Upper lobe of left lung (tissue), 6 donors: Measurements from ENCODE around the gene NSUN2. TPM values are rescaled to one million over a fixed set of nuclear protein-coding genes. Genes with fewer than 3 reads are reported as not detected.

Experiments used
- ATAC-seq, 2 donors: fragments of 200-7000 bp; cut with Tn5 transposase; one replicate each; pipeline ENCODE4 v1.9.1; 2022; ENCODE audit warnings: mild to moderate bottlenecking in 2 of 2, moderate library complexity in 2 of 2; ENCODE audit not compliant: low FRiP score in 2 of 2
- DNase-seq, 2 donors: peaks; one replicate each; pipeline ENCODE4 v3.0.0-alpha.2; 2019 to 2020
- H3K27ac ChIP-seq, 4 donors: fragments of 200-600 bp; sonication (generic); one replicate each; pipeline ENCODE4 v1.5.1; 2016 to 2019
- H3K27me3 ChIP-seq, 4 donors: fragments of 200-600 bp; sonication (generic); one replicate each; pipeline ENCODE4 v1.5.1; 2017 to 2019
- H3K36me3 ChIP-seq, 4 donors: fragments of 200-600 bp; sonication (generic); one replicate each; pipeline ENCODE4 v1.5.1; 2016 to 2019
- H3K4me1 ChIP-seq, 4 donors: fragments of 200-600 bp; sonication (generic); one replicate each; pipeline ENCODE4 v1.5.1; 2018 to 2019
- H3K4me3 ChIP-seq, 4 donors: fragments of 200-600 bp; sonication (generic); one replicate each; pipeline ENCODE4 v1.5.1; 2017 to 2019; ENCODE audit warnings: mild to moderate bottlenecking in 2 of 4, moderate library complexity in 1 of 4
- H3K9me3 ChIP-seq, 4 donors: fragments of 200-600 bp; sonication (generic); one replicate each; pipeline ENCODE4 v1.5.1; 2018 to 2019
- CTCF ChIP-seq, 6 experiments: fragments of 450-650 bp in 4 of 6; fragments of 200-600 bp in 2 of 6; sonication (generic) in 2 of 6; IDR thresholded peaks; one replicate each; pipeline ENCODE4 v1.5.1; 2016 to 2019; ENCODE audit warnings: antibody characterized with exemption in 6 of 6
- EP300 ChIP-seq, 4 donors: sonication (generic); formaldehyde crosslinking; IDR thresholded peaks; one replicate each; pipeline ENCODE4 v1.5.1; 2017; ENCODE audit warnings: antibody characterized with exemption in 4 of 4, control low read depth in 2 of 4
- POLR2A ChIP-seq, 4 donors: fragments of 450-650 bp; IDR thresholded peaks; one replicate each; pipeline ENCODE4 v1.5.1; 2016 to 2017; ENCODE audit warnings: antibody characterized with exemption in 4 of 4, mild to moderate bottlenecking in 2 of 4
- POLR2AphosphoS5 ChIP-seq, 2 donors: sonication (generic); formaldehyde crosslinking; IDR thresholded peaks; one replicate each; pipeline ENCODE4 v1.5.1; 2017; ENCODE audit warnings: antibody characterized with exemption in 2 of 2
- whole genome bisulfite sequencing, 2 donors: methylation state at CpG; one replicate each; pipeline ENCODE4 v1.1.5; 2017 to 2018; 5-methylcytosine and 5-hydroxymethylcytosine counted together
- total RNA-seq, 6 donors: library from RNA; depleted of rRNA in 4 of 6; stranded (reverse); fragments of >200 nt in 4 of 6; gene quantifications; one replicate each; pipeline versions ENCODE4 v1.1.0 to v1.2.1, GENCODE V29; 2016 to 2021
- donor health status: DM: no; HTN: no; CAD: no; lungs with moderate emphysema.
- donor health status: DM: no; HTN: yes; CAD: no; lungs with severe emphysema.

Gene NSUN2
- total RNA-seq, 6 donors from 2014 or later: 41.9 to 92.2 (median 52.2) TPM

DNA sequence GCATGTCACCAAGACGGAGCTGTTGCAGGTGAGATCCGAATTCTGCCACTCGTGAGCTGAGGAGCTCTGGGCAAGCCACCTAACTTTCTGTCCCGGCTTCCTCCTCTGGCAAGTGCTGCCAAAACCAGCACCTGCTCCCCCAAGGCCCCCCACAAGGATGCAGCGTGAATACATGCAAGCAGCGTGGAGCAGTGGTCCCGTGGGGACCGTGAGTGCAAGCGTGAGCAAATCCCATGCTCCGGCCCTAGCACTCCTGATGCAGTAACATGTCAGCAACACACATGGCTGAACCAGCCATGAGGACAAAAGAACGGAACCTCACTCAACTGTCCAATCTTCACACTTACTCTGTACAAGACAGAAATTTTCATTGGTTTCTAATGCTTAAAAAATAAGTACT lies 31.0 kb downstream of the NSUN2 start:
- no peaks in the 10 kb centered on the region for H3K4me1 ChIP-seq
- no peaks in the 10 kb centered on the region for H3K9me3 ChIP-seq
- DNase-seq (no peak), ATAC-seq (no peak)
- 92 to 97% methylated on average over 9 to 11 of the region's 11 CpGs for WGBS, 2 donors
- no peak overlapping the region for H3K27ac ChIP-seq
- H3K36me3 ChIP-seq: peaks cover 15 to 100% (median 78%) of the 10 kb centered on the region in 4 donors
- TF ChIP-seq EP300 (IDR thresholded peaks at IDR 0.05) (no peak), CTCF (IDR thresholded peaks at IDR 0.05) (no peak), POLR2AphosphoS5 (IDR thresholded peaks at IDR 0.05) (no peak), POLR2A (IDR thresholded peaks at IDR 0.05) (no peak)
- no peak overlapping the region for H3K4me3 ChIP-seq
- H3K27me3 ChIP-seq: no peaks in the 10 kb centered on the region

DNA sequence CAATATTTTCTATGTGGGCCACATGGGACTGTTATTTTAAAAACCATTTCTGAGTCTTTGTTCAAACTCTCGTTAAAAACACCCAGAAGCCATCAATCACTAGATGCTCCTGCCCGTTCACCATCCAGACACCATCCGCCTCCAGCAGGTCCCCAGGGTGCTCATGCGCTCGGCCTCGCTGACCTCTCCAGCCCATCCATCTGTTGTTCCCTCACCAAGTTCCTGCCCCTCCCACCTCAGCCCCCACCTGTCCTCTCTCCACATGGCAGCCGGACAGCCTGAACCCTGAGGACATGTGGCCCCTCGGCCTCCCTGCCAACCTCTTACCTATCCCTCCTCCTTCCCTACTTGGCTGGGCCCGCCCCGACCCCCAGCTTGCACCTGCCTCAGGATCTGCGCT lies 31.6 kb downstream of the NSUN2 start:
- WGBS, 2 donors: 89 to 94% methylated on average over 11 of the region's 11 CpGs
- ATAC-seq (no peak), DNase-seq (no peak)
- H3K36me3 ChIP-seq: peaks cover 15 to 99% (median 76%) of the 10 kb centered on the region in 4 donors
- no peaks in the 10 kb centered on the region for H3K9me3 ChIP-seq
- no peak overlapping the region for H3K27ac ChIP-seq
- H3K4me3 ChIP-seq: no peak overlapping the region
- no peaks in the 10 kb centered on the region for H3K27me3 ChIP-seq
- TF ChIP-seq POLR2AphosphoS5 (IDR thresholded peaks at IDR 0.05) (no peak), EP300 (IDR thresholded peaks at IDR 0.05) (no peak), POLR2A (IDR thresholded peaks at IDR 0.05) (no peak), CTCF (IDR thresholded peaks at IDR 0.05) (no peak)
- H3K4me1 ChIP-seq: no peaks in the 10 kb centered on the region

GRCh38 chr5:6599739-6600138 lies 33.1 kb downstream of the NSUN2 start:
- H3K27ac ChIP-seq: no peak overlapping the region
- no peaks in the 10 kb centered on the region for H3K9me3 ChIP-seq
- ATAC-seq: no peak

GRCh38 chr5:6598351-6598900 lies 34.4 kb downstream of the NSUN2 start:
- Histone ChIP-seq H3K27ac (peak overlapping the region in 1 of 4 donors; percentile 22), H3K27me3 (no peaks in the 10 kb centered on the region), H3K4me3 (no peak overlapping the region), H3K36me3 (peaks cover 8 to 78% (median 52%) of the 10 kb centered on the region in 4 donors), H3K4me1 (no peaks in the 10 kb centered on the region), H3K9me3 (no peaks in the 10 kb centered on the region)
- TF ChIP-seq EP300 (IDR thresholded peaks at IDR 0.05) (no peak), POLR2AphosphoS5 (IDR thresholded peaks at IDR 0.05) (no peak), CTCF (IDR thresholded peaks at IDR 0.05) (no peak), POLR2A (IDR thresholded peaks at IDR 0.05) (no peak)
- ATAC-seq: no peak
- 74 to 76% methylated on average over 14 of the region's 14 CpGs for WGBS, 2 donors
- no peak for DNase-seq

More at GRCh38 chr5:6599739-6600138, 33.1 kb downstream of the NSUN2 start:
- DNase-seq: no peak
- H3K27me3 ChIP-seq: no peaks in the 10 kb centered on the region
- 88 to 90% methylated on average over 7 of the region's 8 CpGs for WGBS, 2 donors
- H3K36me3 ChIP-seq: peaks cover 15 to 91% (median 65%) of the 10 kb centered on the region in 4 donors
- no peaks in the 10 kb centered on the region for H3K4me1 ChIP-seq
- TF ChIP-seq CTCF (IDR thresholded peaks at IDR 0.05) (no peak), POLR2AphosphoS5 (IDR thresholded peaks at IDR 0.05) (no peak), EP300 (IDR thresholded peaks at IDR 0.05) (no peak), POLR2A (IDR thresholded peaks at IDR 0.05) (no peak)
- H3K4me3 ChIP-seq: no peak overlapping the region

DNA sequence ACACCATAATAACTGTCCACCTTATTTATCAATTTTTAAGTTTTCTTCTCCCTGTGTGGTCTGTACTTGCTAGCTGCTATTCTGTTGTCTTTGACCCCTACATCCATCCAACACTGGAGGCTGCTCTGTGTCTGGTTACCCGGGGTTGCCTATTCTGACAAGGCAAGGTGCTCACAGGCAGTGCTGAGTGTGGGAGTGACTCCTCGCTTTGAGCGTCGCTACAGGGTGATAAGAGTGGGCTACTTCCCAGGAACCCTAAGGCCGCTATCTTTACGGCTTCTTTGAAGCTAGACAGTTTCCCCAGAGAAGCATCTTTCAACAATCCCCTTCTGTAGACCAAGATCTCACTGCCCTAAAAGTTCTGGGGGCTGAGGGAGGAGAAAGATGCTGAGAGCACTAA lies 35.3 kb downstream of the NSUN2 start:
- Histone ChIP-seq H3K4me1 (no peaks in the 10 kb centered on the region), H3K36me3 (peaks cover 8 to 69% (median 45%) of the 10 kb centered on the region in 4 donors), H3K9me3 (no peaks in the 10 kb centered on the region), H3K27me3 (no peaks in the 10 kb centered on the region), H3K27ac (no peak overlapping the region), H3K4me3 (no peak overlapping the region)
- ATAC-seq (no peak), DNase-seq (no peak)
- TF ChIP-seq CTCF (IDR thresholded peaks at IDR 0.05): no peak
- no peak for TF ChIP-seq POLR2AphosphoS5 (IDR thresholded peaks at IDR 0.05)
- no peak for TF ChIP-seq POLR2A (IDR thresholded peaks at IDR 0.05)
- TF ChIP-seq EP300 (IDR thresholded peaks at IDR 0.05): no peak
- 86 to 88% methylated on average over 6 of the region's 6 CpGs for WGBS, 2 donors
